Superior temporal gyrus (tissue), 1 donor: ENCODE data around the gene SLC49A3.
"Not testable (repeated sequence)": the region's sequence is repeated elsewhere in the genome, so short reads cannot be mapped to it uniquely, and the experiment has no call there.

Experiments used
- DNase-seq: peaks from one replicate; pipeline ENCODE4 v3.0.0-alpha.2; 2016; ENCODE audit errors: extremely low spot score

Gene SLC49A3

GRCh38 chr4:722169-722725, 33.3 kb upstream of the SLC49A3 start:
- DNase-seq, result peak; percentile 40

- DNase-seq, result no peak
Measured at GRCh38 chr4:721261-722168, 32.6 kb upstream of the SLC49A3 start.

- DNase-seq, result no peak
Measured at GRCh38 chr4:720111-720860, 31.3 kb upstream of the SLC49A3 start.

- DNase-seq, result no peak
Measured at GRCh38 chr4:718460-718859, 29.5 kb upstream of the SLC49A3 start.

- DNase-seq, result no peak
Measured at GRCh38 chr4:717601-718320, 28.8 kb upstream of the SLC49A3 start.

- no peak for DNase-seq
Measured at GRCh38 chr4:714087-714486, 25.1 kb upstream of the SLC49A3 start.

GRCh38 chr4:712916-713632, 24.1 kb upstream of the SLC49A3 start:
- DNase-seq, result no peak

- DNase-seq, result no peak
Measured at GRCh38 chr4:712093-712492, 23.1 kb upstream of the SLC49A3 start.

- DNase-seq, result no peak
Measured at GRCh38 chr4:710916-711315, 22.0 kb upstream of the SLC49A3 start.

- no peak for DNase-seq
Measured at GRCh38 chr4:710116-710515, 21.2 kb upstream of the SLC49A3 start.

GRCh38 chr4:709348-709747, 20.4 kb upstream of the SLC49A3 start:
- no peak for DNase-seq

GRCh38 chr4:708631-708933, 19.6 kb upstream of the SLC49A3 start:
- DNase-seq, result no peak

- DNase-seq, result no peak
Measured at GRCh38 chr4:707929-708630, 19.1 kb upstream of the SLC49A3 start.

- no peak for DNase-seq
Measured at GRCh38 chr4:706834-707598, 18.1 kb upstream of the SLC49A3 start.

- DNase-seq, result not testable (repeated sequence)
Measured at GRCh38 chr4:706083-706633, 17.2 kb upstream of the SLC49A3 start.

GRCh38 chr4:705278-706082, 16.5 kb upstream of the SLC49A3 start, which contains the start of gene PCGF3:
Gene PCGF3 (plus strand): TSS chr4:705832. CDS start chr4:733681, 27,849 bp downstream.
- DNase-seq, result peak; percentile 92

- DNase-seq, result no peak
Measured at GRCh38 chr4:704971-705277, 16.0 kb upstream of the SLC49A3 start.

- DNase-seq, result no peak
Measured at GRCh38 chr4:704198-704891, 15.4 kb upstream of the SLC49A3 start.
